Frontal cortex (tissue), 4 donors: ENCODE measurements around the gene DIRAS2. TPM values are rescaled to one million over a fixed set of nuclear protein-coding genes. Genes with fewer than 3 reads are reported as not detected.

Experiments
- DNase-seq, 2 donors: peaks; one replicate each; pipeline ENCODE4 v3.0.0; 2012; ENCODE audit warnings: low spot score in 2 of 2
- FAIRE-seq: peaks from 2 replicates; lab custom pipeline; 2012; peaks lifted over from hg19 to GRCh38; lab: Jason Lieb, UNC
- total RNA-seq: library from RNA; depleted of rRNA; stranded (reverse); fragments of >200 nt; gene quantifications from one replicate; pipeline ENCODE4 v1.2.3, GENCODE V29; 2014
- donor health status: control.
- donor health status: control.
- donor health status: control.

Gene DIRAS2
- total RNA-seq, 1 donor from 2014 or later = 55.4 TPM

DNA sequence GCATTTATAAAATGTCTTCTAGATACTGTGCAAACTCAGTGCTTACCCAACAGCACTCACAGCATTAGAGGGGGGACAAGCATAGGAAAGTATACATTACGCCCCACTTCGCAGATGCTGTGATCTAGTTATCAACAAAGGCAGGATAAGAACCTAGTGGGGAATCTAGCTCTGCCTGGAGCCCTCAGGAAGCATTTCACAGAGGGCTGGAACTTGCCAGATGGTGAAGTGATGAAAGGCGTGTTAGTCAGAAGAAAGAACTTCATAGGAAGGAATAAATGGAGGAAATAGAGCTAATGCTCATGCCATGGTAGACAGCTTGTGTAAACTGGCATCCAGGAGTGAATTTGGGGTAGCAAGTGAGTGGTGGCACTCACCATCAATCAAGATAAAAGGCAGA lies 25.8 kb downstream of the DIRAS2 start:
- FAIRE-seq (no peak), DNase-seq (no peak)

DNA sequence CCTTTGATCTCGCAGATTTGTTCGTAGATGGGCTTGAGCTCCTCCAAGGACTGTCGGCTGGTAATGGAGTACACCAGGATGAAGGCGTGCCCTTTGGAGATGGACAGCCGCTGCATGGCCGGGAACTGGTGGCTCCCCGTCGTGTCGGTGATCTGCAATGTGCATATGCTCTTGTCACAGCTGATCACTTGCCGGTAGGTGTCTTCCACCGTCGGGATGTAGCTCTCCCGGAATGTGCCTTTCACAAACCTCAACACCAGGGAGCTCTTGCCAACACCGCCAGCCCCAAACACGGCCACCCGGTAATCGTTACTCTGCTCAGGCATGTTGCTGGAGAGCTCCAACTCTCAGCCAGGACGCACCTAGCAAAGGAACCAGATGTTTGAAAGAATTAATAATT lies 29.1 kb downstream of the DIRAS2 start:
- FAIRE-seq (no peak), DNase-seq (no peak)

DNA sequence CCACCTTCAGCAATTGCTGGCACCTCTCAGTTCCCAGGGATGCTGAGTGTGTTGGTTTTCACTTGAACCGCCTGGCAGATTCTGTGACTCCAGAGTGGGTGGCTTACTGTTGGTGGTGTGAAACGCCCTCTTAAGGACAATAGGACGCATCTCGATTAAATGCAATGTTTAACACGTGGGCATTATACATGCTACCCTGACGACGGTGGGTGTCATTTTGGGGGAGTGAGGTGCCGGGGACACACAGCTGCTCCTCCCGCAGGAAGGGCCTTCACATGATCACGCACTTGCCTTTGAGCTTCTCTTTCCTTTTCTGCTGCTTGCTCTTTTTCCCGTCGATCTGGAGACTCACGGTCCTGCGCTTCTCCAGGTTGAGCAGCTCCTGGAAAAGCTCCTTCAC lies 29.7 kb downstream of the DIRAS2 start:
- no peak for FAIRE-seq
- DNase-seq = no peak

DNA sequence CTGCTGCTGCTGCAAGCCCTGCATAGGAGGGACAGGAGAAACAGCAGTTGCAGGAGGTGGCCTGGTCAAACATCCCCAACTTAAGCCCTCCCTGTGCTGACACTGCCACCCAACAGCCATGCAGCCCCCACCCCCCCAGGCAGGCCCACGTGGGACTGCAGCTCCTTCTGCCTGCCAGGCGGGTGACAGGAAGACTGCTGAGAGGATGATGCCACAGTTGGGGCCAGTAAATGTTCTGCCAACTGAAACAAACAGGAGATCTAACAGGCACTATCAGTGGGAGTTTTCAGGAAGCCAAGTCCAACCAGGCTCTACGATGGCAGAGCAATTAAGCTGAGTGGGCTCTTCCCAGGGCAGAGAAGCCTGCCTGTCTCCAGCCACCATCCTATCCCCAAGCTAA lies 31.1 kb downstream of the DIRAS2 start:
- DNase-seq (no peak), FAIRE-seq (no peak)

DNA sequence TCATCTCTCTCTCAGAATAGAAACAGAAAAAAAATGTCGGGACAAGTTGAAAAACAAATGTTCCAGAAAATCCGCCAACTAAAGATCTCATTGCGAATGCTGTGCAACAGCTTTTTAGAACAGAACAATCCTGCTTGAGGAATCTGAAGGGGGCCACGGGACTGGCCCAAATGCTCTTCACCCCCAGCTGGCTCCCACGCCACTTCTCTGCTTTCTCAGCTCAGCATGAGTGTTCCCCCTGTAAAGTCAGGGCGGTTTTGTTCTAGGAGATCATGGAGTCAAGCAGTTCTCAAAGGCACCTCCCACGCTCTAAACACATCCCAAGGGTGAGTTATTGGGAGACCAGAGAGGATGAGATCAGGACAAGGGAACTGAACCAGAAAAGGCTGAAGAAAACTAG lies 31.5 kb downstream of the DIRAS2 start:
- DNase-seq (no peak), FAIRE-seq (no peak)

DNA sequence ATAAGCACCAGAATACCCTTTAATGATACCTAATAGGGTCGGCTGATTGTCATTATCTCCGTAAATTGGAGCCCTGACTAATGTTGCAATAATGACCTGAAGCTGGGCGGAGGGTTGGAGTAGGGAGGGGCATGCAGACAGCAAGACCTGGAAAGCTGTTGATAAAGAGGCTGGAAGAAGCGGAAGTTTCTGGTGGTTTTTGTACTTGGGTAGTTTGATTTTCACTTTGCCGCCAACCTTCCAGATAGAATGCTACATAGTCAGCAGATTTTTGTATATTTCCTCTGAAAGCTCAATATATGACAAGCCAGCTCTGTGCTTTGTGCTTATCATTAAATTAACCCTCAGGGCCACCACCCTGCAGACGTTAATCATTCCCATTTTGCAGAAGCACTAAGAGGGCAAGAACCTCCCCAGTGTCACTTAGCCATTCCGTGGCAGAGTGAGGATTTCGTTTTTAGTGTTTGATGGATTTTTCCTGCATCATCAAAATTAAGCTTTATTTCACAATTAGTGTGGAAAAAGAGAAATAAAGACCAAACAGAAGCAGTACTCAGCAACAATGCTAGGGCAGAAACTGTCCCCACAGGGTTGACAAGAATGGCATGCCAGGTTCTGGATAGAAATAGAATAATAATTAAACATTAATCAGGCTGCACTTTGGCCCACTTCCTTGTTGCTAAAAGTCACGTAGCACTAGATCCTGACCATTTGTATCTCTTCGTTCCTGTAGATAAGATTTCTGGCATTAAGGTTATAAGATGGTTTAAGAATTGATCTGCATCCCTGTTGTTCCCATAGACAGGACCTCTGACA lies 34.7 kb downstream of the DIRAS2 start:
- no peak for DNase-seq
- no peak for FAIRE-seq

DNA sequence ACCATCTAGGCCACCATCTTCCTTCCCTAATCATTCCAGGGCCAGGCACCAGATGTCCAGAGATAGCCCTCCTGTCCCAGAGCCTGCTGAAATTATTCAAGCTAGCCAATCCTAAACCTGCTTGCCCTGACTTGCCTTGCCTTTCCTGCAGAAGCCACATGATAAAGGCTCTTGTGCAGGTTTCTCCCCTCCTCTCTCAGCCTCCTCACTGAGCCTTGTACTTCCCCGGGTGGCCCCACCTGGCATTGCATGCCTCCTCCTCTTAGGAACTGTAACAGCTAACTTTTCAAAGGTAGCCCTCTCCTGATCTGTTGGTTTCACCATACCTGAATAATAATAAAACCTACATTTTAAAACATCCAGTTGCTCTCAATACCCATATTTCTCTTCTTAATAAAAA lies 42.6 kb downstream of the DIRAS2 start:
- DNase-seq (no peak), FAIRE-seq (no peak)

DNA sequence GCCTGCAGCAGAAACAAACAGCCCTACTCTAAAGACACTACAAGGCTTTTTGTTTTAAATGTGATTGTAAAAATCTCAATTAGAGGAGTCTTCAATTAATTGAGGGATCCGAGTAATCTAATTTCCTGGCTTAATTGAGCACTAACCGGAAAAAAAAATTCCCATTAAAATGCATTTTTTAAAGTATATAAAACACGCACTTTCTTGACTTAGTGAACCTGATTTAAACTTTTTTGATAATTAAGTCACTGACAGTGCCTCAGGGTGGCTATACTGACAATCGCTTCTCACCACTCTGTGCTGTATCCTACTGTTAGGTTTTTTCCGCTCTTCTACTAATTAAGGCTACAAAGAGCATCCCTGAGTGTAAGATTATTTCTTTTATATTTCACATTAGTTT lies 44.4 kb downstream of the DIRAS2 start:
- no peak for FAIRE-seq
- DNase-seq = no peak

DNA sequence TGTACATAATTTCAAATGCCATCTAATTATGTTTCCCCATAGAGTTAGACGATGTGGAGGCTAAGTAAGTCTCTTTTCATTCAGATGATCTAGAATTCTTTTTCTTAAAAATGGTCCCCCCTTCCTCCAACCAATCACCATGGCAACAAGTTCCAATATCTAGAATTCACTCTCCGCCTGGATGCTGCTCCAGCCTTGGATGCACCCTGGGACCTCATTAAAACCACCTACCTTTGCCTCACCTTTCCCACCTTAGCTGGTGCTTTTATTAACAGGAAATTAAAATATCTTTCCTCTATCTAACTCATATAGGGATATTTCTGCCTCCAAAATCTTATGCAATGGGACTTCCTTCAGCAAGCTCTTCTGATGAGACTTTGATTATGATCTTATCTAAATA lies 49.0 kb downstream of the DIRAS2 start:
- no peak for FAIRE-seq
- no peak for DNase-seq

DNA sequence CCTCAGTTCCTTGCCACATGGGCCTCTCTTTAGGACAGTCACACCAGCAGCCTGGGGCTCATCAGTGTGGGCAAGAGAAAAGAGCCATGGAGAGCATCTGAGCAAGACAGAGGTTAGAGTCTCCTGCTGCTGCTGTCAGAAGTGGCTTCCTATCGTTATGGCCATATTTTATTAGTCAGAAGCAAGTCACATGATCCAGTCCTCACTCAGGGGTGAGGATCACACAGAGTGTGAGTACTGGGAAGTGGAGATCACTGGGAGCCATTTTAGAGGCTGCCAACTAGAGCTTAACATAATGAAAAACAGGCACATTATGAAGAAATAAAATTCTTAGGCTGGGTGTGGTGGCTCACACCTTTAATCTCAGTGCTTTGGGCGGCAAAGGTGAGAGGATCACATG lies 62.0 kb downstream of the DIRAS2 start:
- DNase-seq (no peak), FAIRE-seq (no peak)

DNA sequence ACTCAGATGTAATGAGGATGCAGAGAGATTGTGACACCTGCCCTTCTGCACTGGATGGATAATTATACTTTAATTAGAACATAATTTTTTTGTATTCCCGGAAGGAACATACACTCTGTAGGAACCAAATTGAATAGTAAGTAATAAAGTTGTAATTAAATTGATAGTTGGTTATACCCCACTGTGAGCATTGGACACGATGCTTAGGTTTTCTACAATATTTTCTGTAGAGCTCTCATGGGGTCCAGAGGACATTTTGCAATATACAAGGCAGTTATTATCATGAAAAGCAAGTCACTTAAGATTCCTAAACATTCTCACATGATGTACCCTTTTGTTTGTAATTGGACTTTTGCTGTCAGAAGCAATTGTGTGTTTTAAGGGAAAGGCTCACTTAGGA lies 63.4 kb downstream of the DIRAS2 start:
- FAIRE-seq = no peak

DNA sequence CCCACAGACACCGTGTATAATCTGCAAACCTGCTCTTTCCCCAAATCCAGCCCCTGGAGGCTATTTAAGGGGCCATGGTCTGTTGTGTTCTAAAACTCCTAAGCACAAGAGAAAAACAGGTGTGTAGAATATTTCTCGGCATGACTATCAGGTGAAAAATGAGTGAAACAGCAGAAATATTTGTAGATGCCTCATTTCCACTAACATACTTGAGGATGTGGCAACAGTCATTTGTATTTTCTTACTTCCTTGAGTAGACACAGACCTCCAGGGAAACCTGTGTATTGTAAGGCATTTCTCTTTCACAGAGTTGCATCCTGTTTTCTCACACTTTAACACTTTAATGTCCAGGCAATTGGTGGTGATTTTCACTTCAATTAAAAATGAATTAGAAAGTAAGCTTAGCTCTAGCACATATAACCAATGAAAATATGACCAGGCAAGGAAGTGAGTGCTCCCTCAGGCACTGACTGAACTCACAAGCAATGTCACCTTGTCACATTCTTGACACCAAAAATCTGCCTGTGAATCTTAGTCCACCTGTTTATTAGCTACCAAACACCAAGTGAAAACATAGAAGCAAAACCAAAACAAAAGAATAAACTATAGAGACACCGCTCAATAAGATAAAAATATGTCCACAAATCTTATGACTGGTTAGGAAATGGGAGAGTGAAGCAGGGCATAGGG lies 64.4 kb downstream of the DIRAS2 start:
- FAIRE-seq = no peak
- DNase-seq = no peak

More for the DNA sequence above, 63.4 kb downstream of the DIRAS2 start:
- DNase-seq = no peak

DNA sequence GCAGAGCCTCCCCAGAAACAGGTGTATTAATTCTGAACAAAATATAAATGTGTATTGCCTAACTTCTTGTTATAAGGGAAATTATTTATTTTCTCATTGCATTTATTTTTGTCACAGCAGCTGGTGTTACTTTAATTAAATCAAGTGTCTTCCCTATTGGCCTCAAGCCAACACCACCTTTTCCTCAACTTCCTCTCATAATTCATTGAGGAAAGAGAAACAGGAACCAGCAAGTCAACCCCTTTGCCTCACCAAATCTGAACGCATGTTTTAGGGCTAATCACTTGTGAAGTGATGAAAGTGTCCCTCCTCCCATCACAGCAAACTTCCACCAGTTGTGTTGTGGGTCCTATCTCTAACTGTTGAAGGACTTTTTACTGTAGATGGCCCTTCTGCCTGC lies 73.1 kb downstream of the DIRAS2 start:
- FAIRE-seq (no peak), DNase-seq (no peak)

DNA sequence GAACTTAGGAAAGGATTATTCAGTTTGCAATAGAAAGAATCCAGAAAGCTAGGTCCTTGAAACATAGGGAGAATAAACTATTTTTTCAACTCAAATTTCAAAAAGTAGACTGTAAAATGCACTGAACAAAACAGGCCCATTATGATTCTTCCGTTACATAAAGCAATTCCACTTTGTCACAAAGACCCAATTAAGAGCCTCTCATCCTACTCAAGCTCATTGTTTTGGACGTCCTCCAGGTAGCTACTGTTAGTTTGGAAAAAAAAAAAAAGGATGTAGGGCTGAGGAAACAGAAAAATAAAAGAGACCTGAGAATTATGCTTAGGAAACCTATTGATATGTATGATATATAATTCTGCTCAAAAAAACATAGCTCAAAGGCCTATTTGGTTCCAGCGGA lies 74.0 kb downstream of the DIRAS2 start:
- FAIRE-seq (no peak), DNase-seq (no peak)

DNA sequence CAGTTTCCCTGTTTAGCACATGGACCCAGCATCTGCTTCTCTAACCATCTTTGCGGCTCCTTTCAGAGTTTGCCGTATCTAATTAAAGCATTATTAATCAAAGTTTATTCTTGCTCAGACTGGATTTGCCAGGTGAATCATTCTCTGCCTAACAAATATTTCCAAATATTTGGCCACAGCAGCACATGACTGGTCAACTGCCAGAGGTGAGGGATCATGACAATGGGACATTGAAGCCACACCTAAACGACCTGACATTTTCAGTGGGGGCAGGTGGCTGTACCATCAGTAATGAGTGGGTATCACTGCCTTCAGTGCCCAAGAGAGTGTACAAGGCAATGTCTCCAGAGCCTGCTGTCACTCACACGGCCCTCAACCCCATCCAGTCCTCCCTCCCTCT lies 80.4 kb downstream of the DIRAS2 start:
- no peak for DNase-seq
- FAIRE-seq = no peak

Other genes with a start within 250 kb of the DIRAS2 start
- gene SYK, start 159.0 kb upstream of the DIRAS2 start, total RNA-seq = 2.0 TPM